Loucy (cell line): ENCODE data around the gene COL13A1.
A peak's percentile ranks its signal among the peaks of the same experiment; 100 is the strongest.

Experiments
- H2AFZ ChIP-seq: fragments of 200-600 bp; sonication (generic); 2 replicates; pipeline ENCODE4 v1.6.0; 2016; ENCODE audit warnings: antibody characterized with exemption, mild to moderate bottlenecking, low read length, moderate library complexity
- H3F3A ChIP-seq: fragments of 200-600 bp; 2 replicates; pipeline ENCODE4 v1.6.0; 2016; ENCODE audit warnings: antibody characterized with exemption, low read depth, mild to moderate bottlenecking
- H3K27me3 ChIP-seq: fragments of 200-600 bp; sonication (generic); 2 replicates; pipeline ENCODE4 v1.6.1; 2014; ENCODE audit warnings: low read length, mild to moderate bottlenecking; ENCODE audit not compliant: insufficient read depth, poor library complexity, severe bottlenecking
- H3K36me3 ChIP-seq: fragments of 200-600 bp; sonication (generic); 2 replicates; pipeline ENCODE4 v1.6.1; 2016; ENCODE audit warnings: low read length; ENCODE audit not compliant: insufficient read depth
- H3K4me1 ChIP-seq: fragments of 200-600 bp; sonication (generic); 2 replicates; pipeline ENCODE4 v1.5.1; 2014; ENCODE audit warnings: low read length, mild to moderate bottlenecking; ENCODE audit not compliant: insufficient read depth, poor library complexity, severe bottlenecking
- H3K4me2 ChIP-seq: fragments of 200-600 bp; sonication (generic); 2 replicates; pipeline ENCODE4 v1.6.0; 2014; ENCODE audit warnings: antibody characterized with exemption, low read length, low read depth, mild to moderate bottlenecking; ENCODE audit not compliant: poor library complexity, severe bottlenecking
- H3K4me3 ChIP-seq: fragments of 200-600 bp; sonication (generic); 2 replicates; pipeline ENCODE4 v1.5.1; 2014; ENCODE audit warnings: low read length, mild to moderate bottlenecking, mixed read lengths; ENCODE audit not compliant: poor library complexity, severe bottlenecking
- H3K79me2 ChIP-seq: fragments of 200-600 bp; sonication (generic); 2 replicates; pipeline ENCODE4 v1.6.1; 2014; ENCODE audit warnings: low read length; ENCODE audit not compliant: insufficient read depth
- H3K9ac ChIP-seq: fragments of 200-600 bp; sonication (generic); 2 replicates; pipeline ENCODE4 v1.6.0; 2014; ENCODE audit warnings: mild to moderate bottlenecking, low read depth, low read length, moderate library complexity; ENCODE audit not compliant: poor library complexity, severe bottlenecking
- H3K9me2 ChIP-seq: fragments of 200-600 bp; sonication (generic); replicated peaks from 2 replicates; pipeline ENCODE4 v1.6.1; 2016; ENCODE audit warnings: low read depth, low read length, mixed read lengths
- H3K9me3 ChIP-seq: fragments of 200-600 bp; sonication (generic); 2 replicates; pipeline ENCODE4 v1.6.1; 2014; ENCODE audit warnings: mild to moderate bottlenecking, antibody characterized with exemption, low read length, low read depth; ENCODE audit not compliant: insufficient read depth
- H4K20me1 ChIP-seq: fragments of 200-600 bp; sonication (generic); 2 replicates; pipeline ENCODE4 v1.6.0; 2014; ENCODE audit warnings: antibody characterized with exemption, low read length, mild to moderate bottlenecking; ENCODE audit not compliant: insufficient read depth, poor library complexity, severe bottlenecking
- EZH2phosphoT487 ChIP-seq: fragments of 200-600 bp; IDR thresholded peaks from 2 replicates; pipeline ENCODE4 v1.6.1; 2018; ENCODE audit warnings: antibody characterized with exemption, mild to moderate bottlenecking, moderate library complexity, borderline replicate concordance
- TF ChIP-seq, protein P1 (sequence below): fragments of 200-600 bp; sonication (generic); conservative IDR thresholded peaks from 2 replicates; pipeline ENCODE4 v1.5.1; 2014; ENCODE audit warnings: mild to moderate bottlenecking, antibody characterized with exemption, low read length

Gene COL13A1

DNA sequence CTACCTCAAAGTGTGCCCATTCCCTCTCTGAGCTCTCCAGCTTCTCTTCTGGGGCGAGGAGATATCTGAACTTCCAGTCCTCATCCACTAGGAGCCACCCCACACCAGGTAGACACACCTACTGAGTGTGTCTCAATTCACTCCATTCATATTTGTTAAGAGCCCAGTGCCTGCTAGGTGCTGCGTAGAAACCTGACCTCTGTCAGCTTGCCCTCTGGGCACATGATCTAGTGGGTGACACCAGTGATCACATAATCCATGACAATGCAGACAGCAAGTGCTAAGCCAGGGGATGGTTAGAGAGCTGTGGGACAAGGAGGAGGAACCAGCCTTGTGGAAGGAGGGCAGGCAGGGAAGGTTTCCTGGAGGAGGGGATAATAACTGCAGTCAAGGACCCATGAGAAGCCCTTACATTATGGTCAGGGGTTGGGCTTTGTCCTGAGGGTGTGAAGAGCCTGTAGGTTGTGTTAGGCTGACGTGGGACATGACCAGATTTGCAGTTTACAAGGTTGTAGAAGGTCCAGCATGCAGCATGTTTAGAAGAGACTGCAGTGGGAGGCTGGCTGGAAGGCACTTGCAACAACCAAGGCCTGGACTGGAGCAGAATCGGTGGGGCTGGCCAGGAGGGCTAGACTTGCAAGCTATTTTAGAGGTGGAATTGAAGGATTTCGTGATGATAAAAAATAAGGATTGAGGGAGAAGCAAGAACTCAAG is 81.8 kb downstream of the COL13A1 start:
- no peaks in the 10 kb centered on the region for H3K36me3 ChIP-seq
- H3K9me3 ChIP-seq: no peaks in the 10 kb centered on the region
- H3K4me1 ChIP-seq: no peaks in the 10 kb centered on the region
- H2AFZ ChIP-seq: no peak overlapping the region
- no peak overlapping the region for H3K9ac ChIP-seq
- no peak for TF ChIP-seq EZH2phosphoT487
- TF ChIP-seq, protein P1, sequence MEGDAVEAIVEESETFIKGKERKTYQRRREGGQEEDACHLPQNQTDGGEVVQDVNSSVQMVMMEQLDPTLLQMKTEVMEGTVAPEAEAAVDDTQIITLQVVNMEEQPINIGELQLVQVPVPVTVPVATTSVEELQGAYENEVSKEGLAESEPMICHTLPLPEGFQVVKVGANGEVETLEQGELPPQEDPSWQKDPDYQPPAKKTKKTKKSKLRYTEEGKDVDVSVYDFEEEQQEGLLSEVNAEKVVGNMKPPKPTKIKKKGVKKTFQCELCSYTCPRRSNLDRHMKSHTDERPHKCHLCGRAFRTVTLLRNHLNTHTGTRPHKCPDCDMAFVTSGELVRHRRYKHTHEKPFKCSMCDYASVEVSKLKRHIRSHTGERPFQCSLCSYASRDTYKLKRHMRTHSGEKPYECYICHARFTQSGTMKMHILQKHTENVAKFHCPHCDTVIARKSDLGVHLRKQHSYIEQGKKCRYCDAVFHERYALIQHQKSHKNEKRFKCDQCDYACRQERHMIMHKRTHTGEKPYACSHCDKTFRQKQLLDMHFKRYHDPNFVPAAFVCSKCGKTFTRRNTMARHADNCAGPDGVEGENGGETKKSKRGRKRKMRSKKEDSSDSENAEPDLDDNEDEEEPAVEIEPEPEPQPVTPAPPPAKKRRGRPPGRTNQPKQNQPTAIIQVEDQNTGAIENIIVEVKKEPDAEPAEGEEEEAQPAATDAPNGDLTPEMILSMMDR: peak; percentile 23; the same call in 1 of the 2 replicates
- no peaks in the 10 kb centered on the region for H3K79me2 ChIP-seq
- no peaks in the 10 kb centered on the region for H3K9me2 ChIP-seq
- H3K4me3 ChIP-seq: no peak overlapping the region
- H3F3A ChIP-seq: no peaks in the 10 kb centered on the region
- H4K20me1 ChIP-seq: no peaks in the 10 kb centered on the region
- no peak overlapping the region for H3K4me2 ChIP-seq
- H3K27me3 ChIP-seq: no peaks in the 10 kb centered on the region

DNA sequence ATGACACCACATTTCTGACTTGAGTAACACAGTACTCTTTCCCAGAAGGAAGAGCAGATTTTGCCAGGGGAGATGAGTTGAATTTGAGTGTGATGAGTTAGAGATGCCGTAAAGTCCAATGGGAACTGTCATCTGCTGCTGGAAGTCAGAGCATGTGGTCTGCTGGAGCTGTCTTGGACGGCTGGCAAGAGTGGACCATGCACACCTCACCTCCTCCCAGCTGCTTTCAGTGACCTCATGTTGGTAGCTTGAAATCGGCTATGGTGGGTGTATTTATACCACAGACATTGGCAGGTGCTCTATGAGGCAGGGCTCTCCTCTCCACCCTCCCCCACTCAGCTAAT is 82.3 kb downstream of the COL13A1 start:
- H2AFZ ChIP-seq: no peak overlapping the region
- no peak overlapping the region for H3K4me2 ChIP-seq
- no peaks in the 10 kb centered on the region for H3K9me2 ChIP-seq
- H3K9me3 ChIP-seq: no peaks in the 10 kb centered on the region
- H3K4me1 ChIP-seq: no peaks in the 10 kb centered on the region
- no peaks in the 10 kb centered on the region for H4K20me1 ChIP-seq
- H3K36me3 ChIP-seq: no peaks in the 10 kb centered on the region
- H3K79me2 ChIP-seq: no peaks in the 10 kb centered on the region
- no peak overlapping the region for H3K4me3 ChIP-seq
- H3F3A ChIP-seq: no peaks in the 10 kb centered on the region
- H3K9ac ChIP-seq: no peak overlapping the region
- H3K27me3 ChIP-seq: no peaks in the 10 kb centered on the region
- no peak for TF ChIP-seq EZH2phosphoT487
- TF ChIP-seq, protein P1: no peak

DNA sequence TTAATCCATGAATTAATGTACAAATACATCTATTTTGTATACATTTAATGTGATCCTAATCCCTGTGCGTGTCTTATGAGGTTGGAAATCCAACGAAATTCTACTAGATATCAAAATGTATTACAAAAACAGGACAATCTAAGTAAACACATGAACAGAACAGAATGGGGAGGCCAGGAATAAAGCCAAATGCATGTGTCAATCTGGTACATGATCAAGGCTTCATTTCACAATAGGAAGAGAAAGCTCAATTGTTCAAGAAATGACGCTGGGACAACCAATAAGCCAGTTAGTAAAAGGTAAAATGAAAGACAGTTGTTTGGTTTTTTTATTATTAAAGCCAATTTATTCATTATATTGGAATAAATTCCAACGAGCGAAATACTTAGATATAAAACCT is 83.0 kb downstream of the COL13A1 start:
- Histone ChIP-seq H4K20me1 (no peaks in the 10 kb centered on the region), H3K9ac (no peak overlapping the region), H3K4me2 (no peak overlapping the region), H3K9me2 (no peaks in the 10 kb centered on the region), H3K9me3 (no peaks in the 10 kb centered on the region), H3F3A (no peaks in the 10 kb centered on the region), H3K79me2 (no peaks in the 10 kb centered on the region), H3K27me3 (no peaks in the 10 kb centered on the region), H2AFZ (no peak overlapping the region), H3K36me3 (no peaks in the 10 kb centered on the region), H3K4me1 (no peaks in the 10 kb centered on the region), H3K4me3 (no peak overlapping the region)
- TF ChIP-seq, protein P1: no peak
- no peak for TF ChIP-seq EZH2phosphoT487
